ENCODE results near the gene NQO2. TPM values are rescaled to one million over a fixed set of nuclear protein-coding genes. Genes with fewer than 3 reads are reported as not detected.

The NQO2 gene
- total and polyA plus RNA-seq, 2 of the 13 experiments (the other 11 are each of a cell fraction or from before 2014, with no cell fraction given) = 32.2 to 56.5 TPM

GRCh38 chr6:2971420-2972218, 28.1 kb upstream of the NQO2 start, which contains the start of gene SERPINB6 (continued):
- TF ChIP-seq, protein P1, sequence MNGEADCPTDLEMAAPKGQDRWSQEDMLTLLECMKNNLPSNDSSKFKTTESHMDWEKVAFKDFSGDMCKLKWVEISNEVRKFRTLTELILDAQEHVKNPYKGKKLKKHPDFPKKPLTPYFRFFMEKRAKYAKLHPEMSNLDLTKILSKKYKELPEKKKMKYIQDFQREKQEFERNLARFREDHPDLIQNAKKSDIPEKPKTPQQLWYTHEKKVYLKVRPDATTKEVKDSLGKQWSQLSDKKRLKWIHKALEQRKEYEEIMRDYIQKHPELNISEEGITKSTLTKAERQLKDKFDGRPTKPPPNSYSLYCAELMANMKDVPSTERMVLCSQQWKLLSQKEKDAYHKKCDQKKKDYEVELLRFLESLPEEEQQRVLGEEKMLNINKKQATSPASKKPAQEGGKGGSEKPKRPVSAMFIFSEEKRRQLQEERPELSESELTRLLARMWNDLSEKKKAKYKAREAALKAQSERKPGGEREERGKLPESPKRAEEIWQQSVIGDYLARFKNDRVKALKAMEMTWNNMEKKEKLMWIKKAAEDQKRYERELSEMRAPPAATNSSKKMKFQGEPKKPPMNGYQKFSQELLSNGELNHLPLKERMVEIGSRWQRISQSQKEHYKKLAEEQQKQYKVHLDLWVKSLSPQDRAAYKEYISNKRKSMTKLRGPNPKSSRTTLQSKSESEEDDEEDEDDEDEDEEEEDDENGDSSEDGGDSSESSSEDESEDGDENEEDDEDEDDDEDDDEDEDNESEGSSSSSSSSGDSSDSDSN (CRISPR knock-in tag; IDR thresholded peaks at IDR 0.05) = peak; percentile 93
- TF ChIP-seq TP53 (CRISPR knock-in tag; conservative IDR thresholded peaks at IDR 0.05) (no peak), ZNF766 (CRISPR knock-in tag; IDR thresholded peaks at IDR 0.05; ENCODE audit: borderline replicate concordance) (peak; percentile 38; the same call in 1 of the 2 replicates), SRSF1 (optimal IDR thresholded peaks at IDR 0.05; ENCODE audit: low read depth, low read length) (peak; percentile 50), SRY (CRISPR knock-in tag; IDR thresholded peaks at IDR 0.05) (0 out of 2 replicates have a peak, but pooled peaks have one; percentile 43), ZBTB44 (CRISPR knock-in tag; IDR thresholded peaks at IDR 0.05) (no peak), KDM6A (CRISPR knock-in tag; IDR thresholded peaks at IDR 0.05; ENCODE audit: low read depth) (no peak), ZNF292 (CRISPR knock-in tag; IDR thresholded peaks at IDR 0.05; ENCODE audit: borderline replicate concordance, low read depth) (0 out of 2 replicates have a peak, but pooled peaks have one; percentile 69), RFXANK (CRISPR knock-in tag; IDR thresholded peaks at IDR 0.05) (no peak; the same call in 1 of the 2 replicates), ZSCAN29 (CRISPR knock-in tag; conservative IDR thresholded peaks at IDR 0.05) (peak; percentile 66), SP4 (CRISPR knock-in tag; IDR thresholded peaks at IDR 0.05) (no peak), YEATS4 (CRISPR knock-in tag; IDR thresholded peaks at IDR 0.05; ENCODE audit: borderline replicate concordance) (peak; percentile 18; the same call in 1 of the 2 replicates), ZBTB3 (CRISPR knock-in tag; IDR thresholded peaks at IDR 0.05; ENCODE audit: borderline replicate concordance, low read depth) (no peak), ZBTB42 (CRISPR knock-in tag; IDR thresholded peaks at IDR 0.05) (no peak; the same call in 1 of the 2 replicates), PHF21A (CRISPR knock-in tag; IDR thresholded peaks at IDR 0.05) (peak; percentile 88), REXO4 (CRISPR knock-in tag; IDR thresholded peaks at IDR 0.05; ENCODE audit: borderline replicate concordance) (no peak), MAZ (IDR thresholded peaks at IDR 0.05; ENCODE audit: borderline replicate concordance, low read depth, low read length) (no peak), MAZ (CRISPR knock-in tag; IDR thresholded peaks at IDR 0.05; ENCODE audit: low read depth) (peak; percentile 87), ZBTB8A (CRISPR knock-in tag; IDR thresholded peaks at IDR 0.05; ENCODE audit: borderline replicate concordance, low read depth) (peak; percentile 75; the same call in 1 of the 2 replicates), ZNF354B (CRISPR knock-in tag; IDR thresholded peaks at IDR 0.05) (no peak), ZNF138 (CRISPR knock-in tag; IDR thresholded peaks at IDR 0.05; ENCODE audit: low read depth) (0 out of 2 replicates have a peak, but pooled peaks have one; percentile 17), RFX3 (CRISPR knock-in tag; IDR thresholded peaks at IDR 0.05) (no peak)
- TF ChIP-seq, protein P2, sequence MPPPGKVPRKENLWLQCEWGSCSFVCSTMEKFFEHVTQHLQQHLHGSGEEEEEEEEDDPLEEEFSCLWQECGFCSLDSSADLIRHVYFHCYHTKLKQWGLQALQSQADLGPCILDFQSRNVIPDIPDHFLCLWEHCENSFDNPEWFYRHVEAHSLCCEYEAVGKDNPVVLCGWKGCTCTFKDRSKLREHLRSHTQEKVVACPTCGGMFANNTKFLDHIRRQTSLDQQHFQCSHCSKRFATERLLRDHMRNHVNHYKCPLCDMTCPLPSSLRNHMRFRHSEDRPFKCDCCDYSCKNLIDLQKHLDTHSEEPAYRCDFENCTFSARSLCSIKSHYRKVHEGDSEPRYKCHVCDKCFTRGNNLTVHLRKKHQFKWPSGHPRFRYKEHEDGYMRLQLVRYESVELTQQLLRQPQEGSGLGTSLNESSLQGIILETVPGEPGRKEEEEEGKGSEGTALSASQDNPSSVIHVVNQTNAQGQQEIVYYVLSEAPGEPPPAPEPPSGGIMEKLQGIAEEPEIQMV (CRISPR knock-in tag; IDR thresholded peaks at IDR 0.05; ENCODE audit: low read depth) = 0 out of 2 replicates have a peak, but pooled peaks have one; percentile 40
